Measurements from ENCODE around the gene AMBRA1. TPM values are rescaled to one million over a fixed set of nuclear protein-coding genes. Genes with fewer than 3 reads are reported as not detected.
"Not testable (repeated sequence)": the region's sequence is repeated elsewhere in the genome, so short reads cannot be mapped to it uniquely, and the experiment has no call there.

AMBRA1 gene
- polyA plus RNA-seq, 3 donors from 2014 or later: 5.3 to 12.8 (median 7.4) TPM

GRCh38 chr11:46386674-46387073 lies 207.1 kb downstream of the AMBRA1 start:
- H3K27ac Mint-ChIP-seq: no peak overlapping the region
- no peaks in the 10 kb centered on the region for H3K36me3 Mint-ChIP-seq
- no peaks in the 10 kb centered on the region for H3K9me3 Mint-ChIP-seq
- peaks cover 0 to 19% of the 10 kb centered on the region in 2 donors for H3K4me1 Mint-ChIP-seq
- H3K27me3 Mint-ChIP-seq (ENCODE audit: low read depth in 3 of 3): peaks cover 28 to 31% (median 28%) of the 10 kb centered on the region in 3 donors
- H3K4me3 Mint-ChIP-seq: no peak overlapping the region
- no peak for DNase-seq

GRCh38 chr11:46386005-46386578 lies 207.7 kb downstream of the AMBRA1 start:
- H3K27ac Mint-ChIP-seq: no peak overlapping the region

GRCh38 chr11:46385169-46386004 lies 208.4 kb downstream of the AMBRA1 start:
- no peak overlapping the region for H3K4me3 Mint-ChIP-seq
- H3K27me3 Mint-ChIP-seq (ENCODE audit: low read depth in 3 of 3): peaks cover 24 to 28% (median 25%) of the 10 kb centered on the region in 3 donors
- no peaks in the 10 kb centered on the region for H3K9me3 Mint-ChIP-seq
- H3K27ac Mint-ChIP-seq: no peak overlapping the region
- peaks cover 0 to 22% of the 10 kb centered on the region in 2 donors for H3K4me1 Mint-ChIP-seq
- no peak for DNase-seq
- H3K36me3 Mint-ChIP-seq: no peaks in the 10 kb centered on the region

More at GRCh38 chr11:46386005-46386578, 207.7 kb downstream of the AMBRA1 start:
- Mint-ChIP-seq H3K9me3 (no peaks in the 10 kb centered on the region), H3K36me3 (no peaks in the 10 kb centered on the region), H3K4me1 (peaks cover 0 to 19% of the 10 kb centered on the region in 2 donors), H3K4me3 (no peak overlapping the region), H3K27me3 (ENCODE audit: low read depth in 3 of 3) (peaks cover 28 to 31% (median 28%) of the 10 kb centered on the region in 3 donors)
- no peak for DNase-seq

DNA sequence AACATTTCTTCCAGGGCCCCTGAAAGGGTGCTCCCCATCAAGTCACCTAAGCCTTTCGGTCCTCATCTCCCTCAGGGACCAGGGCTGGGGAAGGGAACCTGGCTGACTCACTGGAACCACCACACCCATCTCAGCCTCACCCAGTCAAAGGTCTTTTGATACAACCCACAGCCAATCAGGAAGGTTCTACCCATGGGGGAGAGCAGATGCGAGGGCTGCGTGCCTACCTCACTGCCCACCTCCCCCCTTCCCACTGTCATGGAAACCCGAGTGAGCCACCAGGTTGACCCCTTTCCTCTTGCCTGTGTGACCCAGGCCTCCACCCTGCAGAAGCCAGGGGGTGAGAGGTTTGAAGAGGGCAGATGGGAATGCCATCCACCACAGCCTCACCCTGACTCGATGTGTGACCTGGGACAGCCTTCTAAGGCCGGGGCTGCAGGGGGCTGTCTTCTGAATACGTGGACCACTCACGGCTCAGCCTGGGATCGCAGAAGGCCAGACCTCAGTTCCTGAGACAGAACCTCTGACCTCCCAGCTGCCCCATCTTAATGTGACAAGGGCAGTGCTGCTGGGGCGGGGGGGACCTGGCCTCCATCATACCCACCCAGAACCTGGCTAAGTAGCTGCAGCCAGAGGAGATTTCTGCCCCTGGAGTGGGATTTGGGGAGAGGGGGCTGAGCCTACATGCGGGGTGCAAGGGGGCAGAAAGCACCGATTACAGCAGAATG lies 209.7 kb downstream of the AMBRA1 start:
- Mint-ChIP-seq H3K4me1 (peaks cover 6 to 22% of the 10 kb centered on the region in 2 donors), H3K36me3 (no peaks in the 10 kb centered on the region), H3K9me3 (no peaks in the 10 kb centered on the region), H3K27ac (no peak overlapping the region), H3K4me3 (no peak overlapping the region), H3K27me3 (ENCODE audit: low read depth in 3 of 3) (peaks cover 14 to 26% (median 24%) of the 10 kb centered on the region in 3 donors)
- DNase-seq: no peak

- DNase-seq: no peak
- H3K9me3 Mint-ChIP-seq: no peaks in the 10 kb centered on the region
- peaks cover 9 to 24% (median 18%) of the 10 kb centered on the region in 3 donors for H3K27me3 Mint-ChIP-seq (ENCODE audit: low read depth in 3 of 3)
- H3K4me1 Mint-ChIP-seq: peaks cover 13 to 27% of the 10 kb centered on the region in 2 donors
- H3K27ac Mint-ChIP-seq: no peak overlapping the region
- no peaks in the 10 kb centered on the region for H3K36me3 Mint-ChIP-seq
- peak overlapping the region in 1 of 5 donors; percentile 27 for H3K4me3 Mint-ChIP-seq
Measured at GRCh38 chr11:46383404-46383758, 210.4 kb downstream of the AMBRA1 start.

GRCh38 chr11:46382646-46383403 lies 211.0 kb downstream of the AMBRA1 start:
- peaks cover 7 to 18% (median 15%) of the 10 kb centered on the region in 3 donors for H3K27me3 Mint-ChIP-seq (ENCODE audit: low read depth in 3 of 3)
- no peak overlapping the region for H3K27ac Mint-ChIP-seq
- H3K4me1 Mint-ChIP-seq: peaks cover 14 to 22% of the 10 kb centered on the region in 2 donors
- DNase-seq: no peak
- H3K36me3 Mint-ChIP-seq: peaks cover 0 to 1% (median 0%) of the 10 kb centered on the region in 3 donors
- no peaks in the 10 kb centered on the region for H3K9me3 Mint-ChIP-seq
- H3K4me3 Mint-ChIP-seq: peak overlapping the region in 4 of 5 donors; percentile 21 to 68 (median 39)

DNA sequence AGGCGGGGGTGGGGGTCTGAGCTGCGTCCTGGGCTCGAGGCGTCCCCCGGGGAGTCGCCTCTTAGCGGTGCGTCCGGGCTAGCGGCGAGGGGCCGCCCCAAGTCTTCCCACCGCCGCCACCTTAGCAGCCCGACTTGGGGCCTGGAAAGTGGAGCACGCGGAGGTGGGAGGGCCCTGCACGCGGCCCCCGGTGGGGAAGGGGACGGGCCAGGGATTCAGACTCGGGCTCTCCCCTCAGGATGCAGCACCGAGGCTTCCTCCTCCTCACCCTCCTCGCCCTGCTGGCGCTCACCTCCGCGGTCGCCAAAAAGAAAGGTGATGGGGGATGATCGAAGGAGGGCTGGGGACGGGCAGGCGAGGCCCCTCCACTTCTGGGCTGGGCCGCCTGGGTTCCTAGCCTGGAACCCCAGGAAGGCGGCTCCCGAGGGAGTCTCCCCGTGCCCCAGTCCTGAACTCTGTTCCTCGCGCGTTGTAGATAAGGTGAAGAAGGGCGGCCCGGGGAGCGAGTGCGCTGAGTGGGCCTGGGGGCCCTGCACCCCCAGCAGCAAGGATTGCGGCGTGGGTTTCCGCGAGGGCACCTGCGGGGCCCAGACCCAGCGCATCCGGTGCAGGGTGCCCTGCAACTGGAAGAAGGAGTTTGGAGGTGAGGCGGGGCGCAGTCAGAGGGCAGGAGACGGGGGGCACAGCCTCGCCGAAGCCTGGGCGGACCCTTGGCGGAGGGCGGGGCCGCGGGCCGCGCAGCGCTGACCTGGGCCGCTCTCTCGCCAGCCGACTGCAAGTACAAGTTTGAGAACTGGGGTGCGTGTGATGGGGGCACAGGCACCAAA lies 211.8 kb downstream of the AMBRA1 start:
- Mint-ChIP-seq H3K36me3 (peaks cover 0 to 8% (median 0%) of the 10 kb centered on the region in 3 donors), H3K4me1 (peaks cover 14 to 24% of the 10 kb centered on the region in 2 donors), H3K27me3 (ENCODE audit: low read depth in 3 of 3) (peaks cover 7 to 16% (median 10%) of the 10 kb centered on the region in 3 donors), H3K27ac (no peak overlapping the region), H3K9me3 (no peaks in the 10 kb centered on the region), H3K4me3 (peak overlapping the region; percentile 45 to 72 (median 68))
- no peak for DNase-seq

GRCh38 chr11:46381048-46381818 lies 212.6 kb downstream of the AMBRA1 start, which contains the start of gene MDK:
Gene MDK (plus strand): TSS chr11:46381669. CDS start chr11:46382058, 389 bp downstream.
- H3K27ac Mint-ChIP-seq: no peak within 1 kb of the TSS
- DNase-seq: no peak
- H3K9me3 Mint-ChIP-seq: no peaks in the 10 kb centered on the region
- H3K4me1 Mint-ChIP-seq: peaks cover 14 to 22% of the 10 kb centered on the region in 2 donors
- peaks cover 4 to 9% (median 8%) of the 10 kb centered on the region in 3 donors for H3K27me3 Mint-ChIP-seq (ENCODE audit: low read depth in 3 of 3)
- peak within 1 kb of the TSS; percentile 68 to 87 (median 80) for H3K4me3 Mint-ChIP-seq
- H3K36me3 Mint-ChIP-seq: peaks cover 0 to 8% (median 0%) of the 10 kb centered on the region in 3 donors

DNA sequence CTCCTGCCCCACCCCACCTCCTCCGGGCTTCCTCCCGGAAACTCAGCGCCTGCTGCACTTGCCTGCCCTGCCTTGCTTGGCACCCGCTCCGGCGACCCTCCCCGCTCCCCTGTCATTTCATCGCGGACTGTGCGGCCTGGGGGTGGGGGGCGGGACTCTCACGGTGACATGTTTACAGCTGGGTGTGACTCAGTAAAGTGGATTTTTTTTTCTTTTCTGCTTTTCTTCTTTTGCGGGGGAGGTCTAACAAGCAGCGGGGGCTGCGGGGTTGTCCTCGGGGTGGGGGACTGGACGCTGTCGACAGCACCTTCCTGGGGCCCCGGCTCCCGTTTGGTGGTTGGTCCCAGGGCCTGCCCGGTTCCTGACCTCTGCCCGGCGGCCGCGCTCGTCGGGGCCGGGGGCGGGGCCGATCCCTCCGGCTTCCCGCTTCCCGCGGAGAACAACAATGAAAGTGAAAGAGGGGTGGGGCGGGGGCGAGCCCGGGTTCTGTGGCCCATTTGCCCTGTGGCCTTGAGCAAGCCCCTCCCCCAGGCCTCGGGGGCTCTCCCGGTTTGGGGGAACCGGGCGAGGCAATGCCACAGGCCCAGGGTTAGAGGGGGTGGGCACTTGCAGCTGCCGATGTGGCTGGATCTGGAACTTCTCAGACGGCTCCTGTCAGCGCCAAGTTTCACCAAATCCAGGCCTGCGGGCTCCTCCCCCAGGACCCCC lies 213.3 kb downstream of the AMBRA1 start:
- Mint-ChIP-seq H3K4me3 (peak overlapping the region; percentile 68 to 87 (median 80)), H3K27ac (peak overlapping the region in 5 of 6 donors; percentile 37 to 73 (median 66)), H3K36me3 (peaks cover 0 to 8% (median 0%) of the 10 kb centered on the region in 3 donors), H3K27me3 (ENCODE audit: low read depth in 3 of 3) (peaks cover 4 to 9% (median 7%) of the 10 kb centered on the region in 3 donors), H3K4me1 (peaks cover 14 to 22% of the 10 kb centered on the region in 2 donors), H3K9me3 (no peaks in the 10 kb centered on the region)
- peak; percentile 45 to 49 (median 48) for DNase-seq

DNA sequence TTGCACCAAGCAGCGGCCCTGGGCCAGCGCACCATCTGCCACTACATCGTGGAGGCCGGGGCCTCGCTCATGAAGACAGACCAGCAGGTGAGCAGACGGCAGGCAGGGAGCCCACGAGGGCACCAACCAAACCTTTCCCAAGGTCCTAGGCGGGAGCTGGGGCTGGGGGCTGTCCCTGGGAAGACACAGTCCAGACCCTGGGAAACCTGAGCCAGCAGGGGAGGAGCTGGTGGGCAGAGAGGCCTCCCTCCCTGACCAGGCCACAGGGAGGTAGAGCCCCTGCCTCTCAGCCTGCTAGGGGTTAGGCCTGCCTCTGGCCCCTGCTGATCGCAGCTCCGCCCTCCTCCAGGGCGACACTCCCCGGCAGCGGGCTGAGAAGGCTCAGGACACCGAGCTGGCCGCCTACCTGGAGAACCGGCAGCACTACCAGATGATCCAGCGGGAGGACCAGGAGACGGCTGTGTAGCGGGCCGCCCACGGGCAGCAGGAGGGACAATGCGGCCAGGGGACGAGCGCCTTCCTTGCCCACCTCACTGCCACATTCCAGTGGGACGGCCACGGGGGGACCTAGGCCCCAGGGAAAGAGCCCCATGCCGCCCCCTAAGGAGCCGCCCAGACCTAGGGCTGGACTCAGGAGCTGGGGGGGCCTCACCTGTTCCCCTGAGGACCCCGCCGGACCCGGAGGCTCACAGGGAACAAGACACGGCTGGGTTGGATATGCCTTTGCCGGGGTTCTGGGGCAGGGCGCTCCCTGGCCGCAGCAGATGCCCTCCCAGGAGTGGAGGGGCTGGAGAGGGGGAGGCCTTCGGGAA lies 214.1 kb downstream of the AMBRA1 start:
- not testable (repeated sequence) for H3K27me3 Mint-ChIP-seq (ENCODE audit: low read depth in 3 of 3); DNase-seq; H3K9me3 Mint-ChIP-seq; H3K36me3 Mint-ChIP-seq
- Mint-ChIP-seq H3K4me3 (peak overlapping the region; percentile 27 to 71 (median 57)), H3K27ac (peak overlapping the region; percentile 59 to 87 (median 78)), H3K4me1 (peaks cover 14 to 22% of the 10 kb centered on the region in 2 donors)

Measured in immature natural killer cell (primary cell).